Liver (tissue), 9 donors: Measurements from ENCODE around the gene TMA16. TPM values are rescaled to one million over a fixed set of nuclear protein-coding genes. Genes with fewer than 3 reads are reported as not detected.
"Not testable (repeated sequence)": the region's sequence is repeated elsewhere in the genome, so short reads cannot be mapped to it uniquely, and the experiment has no call there.

ENCODE experiments used
- DNase-seq: peaks from one replicate; pipeline ENCODE4 v3.0.0-alpha.2; 2017; ENCODE audit warnings: low spot score
- H3K27ac ChIP-seq, 2 donors: one replicate each; pipeline ENCODE4 v1.7.0; 2013; ENCODE audit warnings: inconsistent platforms in 2 of 2, low read length in 2 of 2, control low read depth in 1 of 2, low read depth in 1 of 2, mild to moderate bottlenecking in 1 of 2
- H3K27me3 ChIP-seq, 4 donors: one replicate each; pipeline versions ENCODE4 v1.6.1 to v1.7.0; 2013; ENCODE audit warnings: low read length in 3 of 4, inconsistent platforms in 1 of 4, mild to moderate bottlenecking in 1 of 4, moderate library complexity in 1 of 4; ENCODE audit not compliant: control insufficient read depth in 4 of 4, insufficient read depth in 4 of 4
- H3K36me3 ChIP-seq, 4 donors: one replicate each; pipeline versions ENCODE4 v1.6.1 to v1.7.0; 2013; ENCODE audit warnings: low read length in 3 of 4, mild to moderate bottlenecking in 3 of 4, low read depth in 1 of 4, moderate library complexity in 1 of 4; ENCODE audit not compliant: control insufficient read depth in 4 of 4, insufficient read depth in 3 of 4
- H3K4me1 ChIP-seq, 4 donors: one replicate each; pipeline versions ENCODE4 v1.6.1 to v1.7.0; 2013; ENCODE audit warnings: low read length in 3 of 4, mild to moderate bottlenecking in 3 of 4, moderate library complexity in 1 of 4; ENCODE audit not compliant: control insufficient read depth in 4 of 4, insufficient read depth in 4 of 4
- H3K4me3 ChIP-seq, 3 donors: one replicate each; pipeline versions ENCODE4 v1.6.1 to v1.7.0; 2013; ENCODE audit warnings: low read length in 3 of 3, control low read depth in 1 of 3, low read depth in 1 of 3, mild to moderate bottlenecking in 1 of 3
- H3K9ac ChIP-seq, 2 donors: one replicate each; pipeline ENCODE4 v1.7.0; 2013; ENCODE audit warnings: low read length in 2 of 2, mild to moderate bottlenecking in 2 of 2, moderate library complexity in 2 of 2, control low read depth in 1 of 2, low read depth in 1 of 2
- H3K9me3 ChIP-seq, 4 donors: one replicate each; pipeline versions ENCODE4 v1.6.1 to v1.7.0; 2013; ENCODE audit warnings: low read length in 3 of 4; ENCODE audit not compliant: control insufficient read depth in 4 of 4
- ATF3 ChIP-seq: IDR thresholded peaks from 2 replicates; pipeline ENCODE4 v1.6.1; 2016; ENCODE audit warnings: antibody characterized with exemption
- EGR1 ChIP-seq, 2 donors: IDR thresholded peaks; 2 replicates each; pipeline ENCODE4 v1.6.1; 2016 to 2018; ENCODE audit warnings: antibody characterized with exemption in 2 of 2, low read depth in 2 of 2
- FOXA1 ChIP-seq: IDR thresholded peaks from 2 replicates; pipeline ENCODE4 v1.6.1; 2016; ENCODE audit warnings: antibody characterized with exemption
- FOXA2 ChIP-seq: IDR thresholded peaks from 2 replicates; pipeline ENCODE4 v1.6.1; 2016; ENCODE audit warnings: antibody characterized with exemption
- GABPA ChIP-seq, 2 donors: IDR thresholded peaks in 1 of 2; conservative IDR thresholded peaks in 1 of 2; 2 replicates each; pipeline ENCODE4 v1.6.1; 2016; ENCODE audit warnings: antibody characterized with exemption in 2 of 2, mild to moderate bottlenecking in 1 of 2, moderate library complexity in 1 of 2
- HNF4A ChIP-seq, 2 donors: conservative IDR thresholded peaks; 2 replicates each; pipeline ENCODE4 v1.6.1; 2016; ENCODE audit warnings: antibody characterized with exemption in 2 of 2, mild to moderate bottlenecking in 2 of 2
- HNF4G ChIP-seq: IDR thresholded peaks from 2 replicates; pipeline ENCODE4 v1.6.1; 2016; ENCODE audit warnings: antibody characterized with exemption
- JUND ChIP-seq, 2 donors: IDR thresholded peaks; 2 replicates each; pipeline ENCODE4 v1.6.1; 2016; ENCODE audit warnings: antibody characterized with exemption in 2 of 2
- MAX ChIP-seq: IDR thresholded peaks from 2 replicates; pipeline ENCODE4 v1.6.1; 2016; ENCODE audit warnings: antibody characterized with exemption
- NR2F2 ChIP-seq: IDR thresholded peaks from 2 replicates; pipeline ENCODE4 v1.6.1; 2016; ENCODE audit warnings: antibody characterized with exemption
- RAD21 ChIP-seq, 2 donors: IDR thresholded peaks; 2 replicates each; pipeline ENCODE4 v1.6.1; 2016; ENCODE audit warnings: antibody characterized with exemption in 2 of 2, mild to moderate bottlenecking in 2 of 2
- REST ChIP-seq: IDR thresholded peaks from 2 replicates; pipeline ENCODE4 v1.6.1; 2016; ENCODE audit warnings: antibody characterized with exemption, mild to moderate bottlenecking
- RXRA ChIP-seq, 2 donors: IDR thresholded peaks; 2 replicates each; pipeline ENCODE4 v1.6.1; 2017 to 2018; ENCODE audit warnings: antibody characterized with exemption in 2 of 2, mild to moderate bottlenecking in 1 of 2
- SP1 ChIP-seq: IDR thresholded peaks from 2 replicates; pipeline ENCODE4 v1.6.1; 2018; ENCODE audit warnings: antibody characterized with exemption, mild to moderate bottlenecking
- ZBTB33 ChIP-seq: IDR thresholded peaks from 2 replicates; pipeline ENCODE4 v1.6.1; 2016; ENCODE audit warnings: antibody characterized with exemption
- WGBS: extraction: QIAGEN DNeasy Blood & Tissue Kit; methylation state at CpG from one replicate; pipeline ENCODE4 v1.1.7; 2013; 5-methylcytosine and 5-hydroxymethylcytosine counted together
- polyA plus RNA-seq, 2 donors: library from polyadenylated mRNA; stranded (reverse) in 1 of 2; unstranded in 1 of 2; fragments of 200-250 nt in 1 of 2; fragments of >200 nt in 1 of 2; fragmentation: Nextera tagmentation in 1 of 2; extraction: Ambion mirVana in 1 of 2; gene quantifications; one replicate each; pipeline versions ENCODE4 v1.2.1 to v1.2.3, GENCODE V29; 2013 to 2015
- total RNA-seq, 2 donors: library from RNA; depleted of rRNA; stranded (reverse); fragments of >200 nt; gene quantifications; one replicate each; pipeline ENCODE4 v1.2.3, GENCODE V29; 2014
- donor health status: healthy.
- donor health status: healthy.
- donor health status: healthy.
- donor health status: healthy.
- donor health status: healthy.

The TMA16 gene
- total and polyA plus RNA-seq, 4 donors, result 7.5 to 11.1 (median 9.6) TPM

GRCh38 chr4:163447023-163447422, 47.5 kb upstream of the TMA16 start:
- not testable (repeated sequence) for H3K9me3 ChIP-seq, H3K9ac ChIP-seq, DNase-seq, H3K27ac ChIP-seq, H3K36me3 ChIP-seq, H3K4me1 ChIP-seq, H3K27me3 ChIP-seq, H3K4me3 ChIP-seq
- TF ChIP-seq NR2F2, result peak; percentile 72
- WGBS, result 73% methylated on average over 12 of the region's 12 CpGs

GRCh38 chr4:163447481-163447880, 47.0 kb upstream of the TMA16 start:
- H3K9me3 ChIP-seq, result no peaks in the 10 kb centered on the region
- WGBS, result 48% methylated on average over 1 of the region's 1 CpG
- no peak for DNase-seq
- no peaks in the 10 kb centered on the region for H3K4me1 ChIP-seq
- H3K4me3 ChIP-seq, result no peak overlapping the region
- H3K36me3 ChIP-seq, result no peaks in the 10 kb centered on the region
- no peaks in the 10 kb centered on the region for H3K27me3 ChIP-seq
- no peak overlapping the region for H3K27ac ChIP-seq
- TF ChIP-seq FOXA1 (no peak), HNF4A (conservative IDR thresholded peaks at IDR 0.05) (no peak), HNF4G (no peak), GABPA (IDR thresholded peaks at IDR 0.05 in 1 of 2, conservative IDR thresholded peaks at IDR 0.05 in 1 of 2) (no peak), SP1 (no peak), MAX (no peak), EGR1 (IDR thresholded peaks at IDR 0.05; ENCODE audit: low read depth in 2 of 2) (no peak), FOXA2 (no peak), ZBTB33 (no peak), REST (no peak), NR2F2 (no peak), JUND (IDR thresholded peaks at IDR 0.05) (no peak), RXRA (IDR thresholded peaks at IDR 0.05) (no peak), ATF3 (no peak), RAD21 (IDR thresholded peaks at IDR 0.05) (no peak)
- H3K9ac ChIP-seq, result no peak overlapping the region
